GM23248 (cell line): ENCODE data around the gene DNAH5.

Source experiments
- EZH2 ChIP-seq: fragments of 200-600 bp; sonication (generic); IDR thresholded peaks from 2 replicates; pipeline ENCODE4 v1.6.1; 2018; ENCODE audit warnings: antibody characterized with exemption, mild to moderate bottlenecking; ENCODE audit not compliant: insufficient read depth, poor library complexity, severe bottlenecking
- EZH2phosphoT487 ChIP-seq: fragments of 200-600 bp; sonication (generic); IDR thresholded peaks from 2 replicates; pipeline ENCODE4 v1.6.1; 2018; ENCODE audit warnings: antibody characterized with exemption, moderate library complexity, mild to moderate bottlenecking, low read depth; ENCODE audit not compliant: insufficient read depth

DNA sequence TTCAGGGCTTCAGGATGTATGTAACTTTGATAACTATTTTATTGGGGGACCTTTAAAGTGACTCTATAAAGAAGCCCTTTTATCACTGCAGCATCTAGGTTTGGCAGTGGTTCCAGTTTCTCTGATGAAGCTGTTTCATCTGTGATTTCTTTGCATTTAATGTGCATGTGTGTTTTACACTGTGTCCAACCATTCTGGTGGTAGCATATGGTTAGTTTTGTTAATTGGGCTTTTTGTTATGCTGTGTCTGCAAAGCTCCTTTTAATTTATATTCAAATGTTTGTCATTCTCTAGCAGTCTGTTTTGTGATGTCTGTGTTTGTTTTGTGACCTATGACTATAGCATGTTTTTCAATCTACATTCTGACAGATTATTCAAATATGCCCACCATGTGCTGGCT, 294.8 kb downstream of the DNAH5 start:
- no peak for TF ChIP-seq EZH2
- TF ChIP-seq EZH2phosphoT487, result no peak
